Right lobe of liver (tissue), 6 donors: ENCODE measurements around the gene CEP295NL. TPM values are rescaled to one million over a fixed set of nuclear protein-coding genes. Genes with fewer than 3 reads are reported as not detected.

Source experiments
- ATAC-seq, 4 donors: fragments of 200-7000 bp; cut with Tn5 transposase; one replicate each; pipeline ENCODE4 v1.9.1; 2020; ENCODE audit warnings: mild to moderate bottlenecking in 4 of 4, moderate library complexity in 4 of 4
- DNase-seq, 3 donors: peaks; one replicate each; pipeline ENCODE4 v3.0.0-alpha.2; 2020
- H3K27ac ChIP-seq, 3 donors: fragments of 200-600 bp; one replicate each; pipeline ENCODE4 v1.8.0; 2022
- H3K27me3 ChIP-seq, 2 donors: fragments of 200-600 bp; one replicate each; pipeline ENCODE4 v1.8.0; 2022
- H3K36me3 ChIP-seq, 4 donors: fragments of 200-600 bp; sonication (generic) in 1 of 4; one replicate each; pipeline versions ENCODE4 v1.5.1 to v1.8.0; 2017 to 2022; ENCODE audit warnings: control low read depth in 1 of 4
- H3K4me1 ChIP-seq, 4 donors: fragments of 200-600 bp; sonication (generic) in 1 of 4; one replicate each; pipeline versions ENCODE4 v1.5.1 to v1.8.0; 2017 to 2022; ENCODE audit warnings: control low read depth in 1 of 4
- H3K4me3 ChIP-seq, 3 donors: fragments of 200-600 bp; one replicate each; pipeline ENCODE4 v1.8.0; 2022
- H3K9me3 ChIP-seq, 4 donors: fragments of 200-600 bp; sonication (generic) in 1 of 4; one replicate each; pipeline versions ENCODE4 v1.5.1 to v1.8.0; 2017 to 2022; ENCODE audit warnings: control low read depth in 1 of 4
- CTCF ChIP-seq, 4 donors: fragments of 200-600 bp in 3 of 4; fragments of 450-650 bp in 1 of 4; IDR thresholded peaks; one replicate each; pipeline versions ENCODE4 v1.5.1 to v1.8.0; 2016 to 2022; ENCODE audit warnings: antibody characterized with exemption in 4 of 4, mild to moderate bottlenecking in 2 of 4
- POLR2A ChIP-seq: fragments of 450-650 bp; IDR thresholded peaks from one replicate; pipeline ENCODE4 v1.6.1; 2017; ENCODE audit warnings: antibody characterized with exemption, mild to moderate bottlenecking
- WGBS: methylation state at CpG from one replicate; pipeline ENCODE4 v1.1.6; 2018; ENCODE audit warnings: low coverage, low lambda C conversion rate; ENCODE audit not compliant: insufficient coverage; ENCODE audit errors: missing lambda C conversion rate; 5-methylcytosine and 5-hydroxymethylcytosine counted together
- intact Hi-C, 2 donors: fragments of 100-400 bp; cut with DNase I; formaldehyde crosslinking; loops; one replicate each; pipeline versions ENCODE4 v1.11.2 to v1.14.1; 2022
- total RNA-seq, 6 experiments: library from RNA; depleted of rRNA in 2 of 6; stranded (reverse); fragments of >200 nt in 2 of 6; fragmentation: NEBNext Ultra II Directional in 3 of 6; extraction: Animal tissue kit (Norgen Biotek cat#: 25700) in 3 of 6; gene quantifications; one replicate each; pipeline versions ENCODE4 v1.1.0 to v1.2.4, GENCODE V29; 2016 to 2023
- donor health status: DM: no; HTN: yes; CAD: no.
- donor health status: DM: no; HTN: no; CAD: no.
- donor health status: DM: no; HTN: no; CAD: no.
- donor health status: DM: no; HTN: yes; CAD: no.
- donor health status: DM: no; HTN: yes; CAD: no.

Gene CEP295NL
- total RNA-seq, 6 experiments from 2014 or later, result 0.19 to 1.0 (median 0.53) TPM

GRCh38 chr17:78859051-78859450 lies 44.0 kb downstream of the CEP295NL start:
- DNase-seq (no peak), ATAC-seq (no peak)
- no peaks in the 10 kb centered on the region for H3K9me3 ChIP-seq
- H3K27ac ChIP-seq, result no peak overlapping the region
- no peaks in the 10 kb centered on the region for H3K36me3 ChIP-seq
- no peaks in the 10 kb centered on the region for H3K27me3 ChIP-seq
- no peaks in the 10 kb centered on the region for H3K4me1 ChIP-seq
- H3K4me3 ChIP-seq, result no peak overlapping the region
- TF ChIP-seq CTCF (IDR thresholded peaks at IDR 0.05) (no peak), POLR2A (no peak)
- intact Hi-C loops, result no loop called here
- 59% methylated on average over 3 of the region's 4 CpGs for WGBS

- no peak for DNase-seq
- TF ChIP-seq CTCF (IDR thresholded peaks at IDR 0.05) (no peak), POLR2A (no peak)
- 83% methylated on average over 7 of the region's 14 CpGs for WGBS
These were observed 45.7 kb downstream of the CEP295NL start for GRCh38 chr17:78857266-78857665.

GRCh38 chr17:78855561-78856165 lies 47.3 kb downstream of the CEP295NL start:
- intact Hi-C loops, result no loop called here

More at GRCh38 chr17:78857266-78857665, 45.7 kb downstream of the CEP295NL start:
- Histone ChIP-seq H3K27me3 (no peaks in the 10 kb centered on the region), H3K9me3 (no peaks in the 10 kb centered on the region), H3K36me3 (no peaks in the 10 kb centered on the region), H3K27ac (no peak overlapping the region), H3K4me1 (no peaks in the 10 kb centered on the region), H3K4me3 (no peak overlapping the region)
- ATAC-seq, result no peak
- intact Hi-C loops, result no loop called here

GRCh38 chr17:78854508-78854907 lies 48.5 kb downstream of the CEP295NL start:
- no peak for DNase-seq
- 90% methylated on average over 3 of the region's 9 CpGs for WGBS
- intact Hi-C loops, result no loop called here
- Histone ChIP-seq H3K27ac (no peak overlapping the region), H3K4me3 (no peak overlapping the region), H3K9me3 (no peaks in the 10 kb centered on the region), H3K4me1 (no peaks in the 10 kb centered on the region), H3K36me3 (no peaks in the 10 kb centered on the region), H3K27me3 (no peaks in the 10 kb centered on the region)
- TF ChIP-seq POLR2A (no peak), CTCF (IDR thresholded peaks at IDR 0.05) (no peak)
- no peak for ATAC-seq

More at GRCh38 chr17:78855561-78856165, 47.3 kb downstream of the CEP295NL start:
- ATAC-seq, result peak in 1 of 4 donors; percentile 9
- H3K9me3 ChIP-seq, result no peaks in the 10 kb centered on the region
- H3K27me3 ChIP-seq, result no peaks in the 10 kb centered on the region
- H3K4me3 ChIP-seq, result no peak overlapping the region
- H3K36me3 ChIP-seq, result no peaks in the 10 kb centered on the region
- no peak overlapping the region for H3K27ac ChIP-seq
- no peak for DNase-seq
- TF ChIP-seq CTCF (IDR thresholded peaks at IDR 0.05), result no peak
- TF ChIP-seq POLR2A, result no peak
- 79% methylated on average over 14 of the region's 25 CpGs for WGBS
- no peaks in the 10 kb centered on the region for H3K4me1 ChIP-seq
